ENCODE results near the gene LIMS2.

DNA sequence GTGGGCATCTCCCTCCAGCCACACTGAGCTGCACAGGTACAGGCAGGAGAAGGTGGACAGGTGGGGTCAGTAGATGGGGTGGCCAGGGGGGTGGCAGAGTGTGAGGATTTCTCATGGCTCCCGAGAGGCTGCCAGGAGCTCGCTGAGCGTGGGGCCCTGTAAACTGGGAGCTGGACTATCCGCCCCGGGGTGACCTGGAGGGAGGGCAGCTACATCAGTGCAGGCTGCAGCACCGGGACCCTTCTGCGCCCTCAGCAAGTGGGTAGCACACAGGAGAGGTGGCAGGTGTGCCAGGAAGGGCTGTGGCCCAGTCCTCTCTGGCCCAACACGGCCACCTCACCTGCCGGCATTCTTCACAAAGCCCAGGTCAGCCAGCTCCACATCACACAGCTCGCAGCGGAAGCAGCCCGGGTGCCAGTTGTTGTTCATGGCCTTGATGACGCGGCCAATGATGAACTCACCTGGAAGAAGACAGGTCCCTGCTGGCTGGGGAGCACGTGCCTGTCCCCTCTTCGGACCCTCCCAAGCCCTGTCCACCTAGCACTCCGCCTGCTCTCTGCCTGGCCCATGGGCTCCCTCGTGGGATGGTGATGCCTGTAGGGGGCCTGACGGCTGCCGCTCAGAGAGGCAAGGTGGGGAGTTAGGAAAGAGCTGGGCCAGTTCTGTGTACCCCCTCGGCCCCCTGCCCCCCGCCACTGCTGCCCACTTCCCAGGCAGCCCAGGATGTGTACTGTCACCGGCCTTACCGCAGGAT, 21.1 kb downstream of the LIMS2 start:
- TF ChIP-seq POLR2AphosphoS5 (IDR thresholded peaks at IDR 0.05; ENCODE audit: low read depth, low read length) (no peak), CTCF (IDR thresholded peaks at IDR 0.05) (no peak), SIN3A (IDR thresholded peaks at IDR 0.05; ENCODE audit: borderline replicate concordance, insufficient read depth, low read depth, low read length) (no peak), TCF7L2 (IDR thresholded peaks at IDR 0.05; ENCODE audit: low read depth, low read length) (no peak)
- TF ChIP-seq, protein P1, sequence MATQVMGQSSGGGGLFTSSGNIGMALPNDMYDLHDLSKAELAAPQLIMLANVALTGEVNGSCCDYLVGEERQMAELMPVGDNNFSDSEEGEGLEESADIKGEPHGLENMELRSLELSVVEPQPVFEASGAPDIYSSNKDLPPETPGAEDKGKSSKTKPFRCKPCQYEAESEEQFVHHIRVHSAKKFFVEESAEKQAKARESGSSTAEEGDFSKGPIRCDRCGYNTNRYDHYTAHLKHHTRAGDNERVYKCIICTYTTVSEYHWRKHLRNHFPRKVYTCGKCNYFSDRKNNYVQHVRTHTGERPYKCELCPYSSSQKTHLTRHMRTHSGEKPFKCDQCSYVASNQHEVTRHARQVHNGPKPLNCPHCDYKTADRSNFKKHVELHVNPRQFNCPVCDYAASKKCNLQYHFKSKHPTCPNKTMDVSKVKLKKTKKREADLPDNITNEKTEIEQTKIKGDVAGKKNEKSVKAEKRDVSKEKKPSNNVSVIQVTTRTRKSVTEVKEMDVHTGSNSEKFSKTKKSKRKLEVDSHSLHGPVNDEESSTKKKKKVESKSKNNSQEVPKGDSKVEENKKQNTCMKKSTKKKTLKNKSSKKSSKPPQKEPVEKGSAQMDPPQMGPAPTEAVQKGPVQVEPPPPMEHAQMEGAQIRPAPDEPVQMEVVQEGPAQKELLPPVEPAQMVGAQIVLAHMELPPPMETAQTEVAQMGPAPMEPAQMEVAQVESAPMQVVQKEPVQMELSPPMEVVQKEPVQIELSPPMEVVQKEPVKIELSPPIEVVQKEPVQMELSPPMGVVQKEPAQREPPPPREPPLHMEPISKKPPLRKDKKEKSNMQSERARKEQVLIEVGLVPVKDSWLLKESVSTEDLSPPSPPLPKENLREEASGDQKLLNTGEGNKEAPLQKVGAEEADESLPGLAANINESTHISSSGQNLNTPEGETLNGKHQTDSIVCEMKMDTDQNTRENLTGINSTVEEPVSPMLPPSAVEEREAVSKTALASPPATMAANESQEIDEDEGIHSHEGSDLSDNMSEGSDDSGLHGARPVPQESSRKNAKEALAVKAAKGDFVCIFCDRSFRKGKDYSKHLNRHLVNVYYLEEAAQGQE (IDR thresholded peaks at IDR 0.05; ENCODE audit: insufficient read depth in 1 of 2, low read depth in 2 of 2, low read length in 1 of 2): no peak

Data from Panc1 (cell line).